Type B pancreatic cell (in vitro differentiated cells): ENCODE data around the gene CAMTA1. TPM values are rescaled to one million over a fixed set of nuclear protein-coding genes. Genes with fewer than 3 reads are reported as not detected.

Source experiments
- DNase-seq: peaks from one replicate; pipeline ENCODE4 v3.0.0; 2021; ENCODE audit warnings: mixed read lengths; ENCODE audit not compliant: unreplicated experiment; ENCODE audit errors: extremely low spot score
- H3K27ac Mint-ChIP-seq: 2 replicates; pipeline ENCODE4 v1.8.0; 2021; ENCODE audit warnings: mild to moderate bottlenecking, mixed read lengths
- H3K27me3 Mint-ChIP-seq: 2 replicates; pipeline ENCODE4 v1.8.0; 2021; ENCODE audit warnings: mixed read lengths
- H3K36me3 Mint-ChIP-seq: 2 replicates; pipeline ENCODE4 v1.8.0; 2021; ENCODE audit warnings: mixed read lengths
- H3K4me1 Mint-ChIP-seq: one replicate; pipeline ENCODE4 v1.8.0; 2021; ENCODE audit warnings: mixed read lengths; ENCODE audit not compliant: unreplicated experiment
- H3K4me3 Mint-ChIP-seq: 2 replicates; pipeline ENCODE4 v1.8.0; 2021; ENCODE audit warnings: mild to moderate bottlenecking, mixed read lengths
- H3K9me3 Mint-ChIP-seq: 2 replicates; pipeline ENCODE4 v1.8.0; 2021; ENCODE audit warnings: mixed read lengths
- CTCF ChIP-seq: fragments of 200-600 bp; sonication (generic); conservative IDR thresholded peaks from 2 replicates; pipeline ENCODE4 v1.5.0; 2021; ENCODE audit warnings: antibody characterized with exemption, mild to moderate bottlenecking
- total RNA-seq: library from RNA; stranded (reverse); gene quantifications from 2 replicates; pipeline ENCODE4 v1.2.1, GENCODE V29; 2021; ENCODE audit warnings: low replicate concordance

CAMTA1 gene
- total RNA-seq, 1 donor from 2014 or later = 82.5 TPM

DNA sequence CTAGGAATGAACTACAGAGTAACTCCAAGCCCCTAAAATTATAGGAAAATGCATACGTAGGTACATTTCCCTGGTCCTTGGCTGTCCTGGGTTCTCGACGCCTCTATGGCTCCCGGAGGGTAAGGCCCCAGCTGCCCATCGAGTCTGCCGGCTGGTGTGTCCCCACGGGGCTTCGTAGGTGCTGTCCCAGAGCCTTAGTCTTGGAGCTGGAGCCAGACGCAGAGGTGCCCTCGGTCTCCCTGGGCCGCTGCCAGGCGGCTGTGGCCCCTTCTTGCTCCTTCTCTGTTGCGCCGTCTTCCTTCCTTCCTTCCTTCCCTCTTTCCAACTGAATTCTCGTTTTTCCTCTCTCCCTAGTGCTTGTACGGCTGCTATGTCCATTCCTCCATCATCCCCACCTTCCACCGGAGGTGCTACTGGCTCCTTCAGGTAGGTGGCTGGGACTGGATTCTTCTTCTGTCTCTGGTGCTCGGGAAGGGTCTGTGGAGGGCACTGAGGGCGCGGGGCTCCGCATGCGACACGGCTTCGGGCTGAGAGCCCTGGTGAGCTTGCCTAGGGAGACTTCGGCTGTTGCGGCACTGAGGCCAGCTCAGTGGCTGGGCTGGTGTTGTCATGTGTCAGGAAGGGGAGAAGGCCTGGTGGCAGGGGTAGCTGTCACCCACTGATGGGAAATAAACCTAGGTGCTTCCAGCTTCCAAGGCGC lies 682.4 kb downstream of the CAMTA1 start:
- H3K36me3 Mint-ChIP-seq = no peaks in the 10 kb centered on the region

DNA sequence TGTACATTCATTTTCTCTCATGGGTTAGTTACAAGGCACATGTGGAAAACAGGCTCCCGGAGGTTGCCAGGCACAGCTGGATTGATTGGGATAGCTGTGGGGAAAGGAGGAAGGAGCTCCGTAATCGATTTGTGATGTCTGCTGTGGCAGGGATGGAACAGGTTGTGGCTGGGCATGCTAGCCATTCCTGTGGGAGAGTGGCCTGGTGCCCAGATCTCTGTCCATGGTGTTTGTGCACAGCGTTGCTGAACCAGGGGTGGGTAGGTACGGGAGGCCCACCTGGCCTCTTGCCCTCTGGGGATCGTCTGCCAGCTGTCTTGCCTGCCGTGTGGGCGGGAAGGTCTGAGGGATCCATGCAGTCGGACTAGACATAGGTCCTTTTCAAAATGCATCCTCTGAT lies 683.0 kb downstream of the CAMTA1 start:
- peaks cover 6% of the 10 kb centered on the region for H3K4me1 Mint-ChIP-seq
- H3K27ac Mint-ChIP-seq = no peak overlapping the region

More for the DNA sequence above, 682.4 kb downstream of the CAMTA1 start:
- Mint-ChIP-seq H3K4me3 (no peak overlapping the region), H3K27ac (no peak overlapping the region), H3K4me1 (peaks cover 6% of the 10 kb centered on the region), H3K9me3 (no peaks in the 10 kb centered on the region), H3K27me3 (no peaks in the 10 kb centered on the region)
- no peak for TF ChIP-seq CTCF
- DNase-seq = no peak

GRCh38 chr1:7469255-7469938 lies 684.1 kb downstream of the CAMTA1 start:
- Mint-ChIP-seq H3K4me3 (no peak overlapping the region), H3K9me3 (no peaks in the 10 kb centered on the region), H3K27ac (no peak overlapping the region), H3K36me3 (no peaks in the 10 kb centered on the region), H3K4me1 (peaks cover 6% of the 10 kb centered on the region), H3K27me3 (no peaks in the 10 kb centered on the region)
- no peak for DNase-seq
- no peak for TF ChIP-seq CTCF

More for the DNA sequence above, 683.0 kb downstream of the CAMTA1 start:
- DNase-seq = no peak
- H3K36me3 Mint-ChIP-seq = no peaks in the 10 kb centered on the region
- TF ChIP-seq CTCF = no peak
- H3K27me3 Mint-ChIP-seq = no peaks in the 10 kb centered on the region
- H3K4me3 Mint-ChIP-seq = no peak overlapping the region
- no peaks in the 10 kb centered on the region for H3K9me3 Mint-ChIP-seq

DNA sequence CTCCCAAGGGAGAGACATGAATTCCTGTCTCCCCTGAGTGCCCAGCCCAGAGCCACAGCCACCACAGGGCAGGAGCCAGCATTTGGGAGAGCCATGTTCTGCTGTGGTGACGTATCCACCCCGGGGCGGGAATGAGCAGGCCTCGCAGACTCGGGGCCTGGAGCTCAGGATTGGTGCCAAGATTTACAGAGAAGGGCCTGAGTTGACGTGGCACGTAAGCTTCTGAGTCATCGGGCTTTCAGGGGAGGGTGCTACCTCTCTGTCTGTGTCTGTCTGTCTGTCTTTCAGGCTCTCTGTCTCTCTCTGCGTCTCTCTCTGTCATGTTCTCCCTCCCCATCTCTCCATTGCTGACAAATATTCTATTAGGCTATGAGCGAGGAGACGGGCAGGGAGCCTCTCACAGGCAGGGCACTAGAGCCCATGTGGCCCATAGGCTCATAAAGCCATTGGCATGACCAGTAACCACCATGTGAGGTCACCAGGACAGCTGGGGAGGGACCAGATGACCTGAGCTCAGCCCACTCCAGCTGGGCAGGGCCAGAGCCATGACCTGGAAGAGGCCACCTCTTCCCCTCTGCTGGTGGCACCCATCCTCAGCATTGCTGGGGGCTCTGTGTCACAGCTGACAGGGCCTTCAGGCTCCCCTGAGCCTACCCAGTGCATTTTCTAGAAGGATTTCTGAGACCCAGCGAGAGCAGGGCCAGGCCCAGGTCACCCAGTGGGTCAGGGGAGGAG lies 685.8 kb downstream of the CAMTA1 start:
- no peak overlapping the region for H3K27ac Mint-ChIP-seq
- no peaks in the 10 kb centered on the region for H3K9me3 Mint-ChIP-seq
- no peaks in the 10 kb centered on the region for H3K27me3 Mint-ChIP-seq
- TF ChIP-seq CTCF = no peak
- no peaks in the 10 kb centered on the region for H3K36me3 Mint-ChIP-seq
- no peak for DNase-seq
- H3K4me3 Mint-ChIP-seq = no peak overlapping the region
- peaks cover 6% of the 10 kb centered on the region for H3K4me1 Mint-ChIP-seq

- H3K4me3 Mint-ChIP-seq = no peak overlapping the region
- no peak for TF ChIP-seq CTCF
- no peaks in the 10 kb centered on the region for H3K9me3 Mint-ChIP-seq
- H3K27me3 Mint-ChIP-seq = no peaks in the 10 kb centered on the region
- DNase-seq = no peak
- H3K36me3 Mint-ChIP-seq = no peaks in the 10 kb centered on the region
- no peak overlapping the region for H3K27ac Mint-ChIP-seq
- peaks cover 6% of the 10 kb centered on the region for H3K4me1 Mint-ChIP-seq
These were observed 686.6 kb downstream of the CAMTA1 start for GRCh38 chr1:7471836-7472235.
